ENCODE measurements around the gene LRMDA. TPM values are rescaled to one million over a fixed set of nuclear protein-coding genes. Genes with fewer than 3 reads are reported as not detected.

The LRMDA gene
- total RNA-seq, 2 experiments from 2014 or later: not detected

DNA sequence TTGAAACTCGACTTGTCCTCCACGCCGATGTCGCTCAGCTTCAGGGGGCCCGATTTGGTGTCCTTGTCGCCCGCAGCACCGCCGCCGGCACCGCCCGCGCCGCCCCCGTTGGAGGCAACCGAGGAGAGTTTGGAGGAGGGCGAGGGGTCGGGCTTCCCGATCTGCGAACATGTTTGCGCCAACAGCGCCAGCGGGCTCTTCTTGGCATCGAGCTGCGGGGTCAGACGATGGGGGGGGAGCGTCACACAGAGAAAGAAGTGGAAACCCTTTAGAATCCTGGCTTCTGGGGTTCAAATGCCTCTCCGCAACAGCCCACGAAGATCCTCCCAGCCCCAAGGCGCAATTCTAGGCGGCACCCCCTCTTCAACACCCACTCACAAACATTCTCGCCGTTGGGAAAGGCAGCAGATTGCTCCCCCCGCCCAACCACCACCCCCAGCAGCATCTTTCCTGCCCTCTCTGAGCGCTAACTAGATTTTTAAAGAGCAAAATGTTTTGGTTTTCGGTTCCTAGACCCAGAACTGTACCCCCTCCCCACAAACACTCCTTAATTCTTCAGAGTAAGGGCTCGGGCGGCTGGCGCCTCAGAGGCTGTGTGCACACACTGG, 31.2 kb upstream of the LRMDA start:
- Histone ChIP-seq H3K9me3 (ENCODE audit: low read length) (no peaks in the 10 kb centered on the region), H3K4me1 (ENCODE audit: insufficient read depth, low read length, poor library complexity, severe bottlenecking) (no peaks in the 10 kb centered on the region), H3K9me2 (ENCODE audit: insufficient read depth, low read length) (no peaks in the 10 kb centered on the region), H3K27ac (ENCODE audit: low read depth, low read length, poor library complexity, severe bottlenecking) (no peak overlapping the region), H4K20me1 (ENCODE audit: insufficient read depth, low read length) (no peaks in the 10 kb centered on the region), H3K79me2 (ENCODE audit: insufficient read depth, low read depth, low read length) (no peaks in the 10 kb centered on the region), H2AFZ (ENCODE audit: low read length) (no peak overlapping the region), H3K4me2 (ENCODE audit: low read length) (no peak overlapping the region), H3K36me3 (ENCODE audit: insufficient read depth, low read length) (no peaks in the 10 kb centered on the region), H3K4me3 (ENCODE audit: low read depth, low read length, poor library complexity, severe bottlenecking) (no peak overlapping the region)
- no TSS peak for BruUV-seq (replicated peaks)
- no peak for DNase-seq (ENCODE audit: low spot score)
- CTCF ChIA-PET (ENCODE audit: unreplicated experiment): no interaction called here
- TF ChIP-seq EZH2phosphoT487 (IDR thresholded peaks at IDR 0.05; ENCODE audit: borderline replicate concordance, low read depth, low read length): no peak
- TF ChIP-seq, protein P1, sequence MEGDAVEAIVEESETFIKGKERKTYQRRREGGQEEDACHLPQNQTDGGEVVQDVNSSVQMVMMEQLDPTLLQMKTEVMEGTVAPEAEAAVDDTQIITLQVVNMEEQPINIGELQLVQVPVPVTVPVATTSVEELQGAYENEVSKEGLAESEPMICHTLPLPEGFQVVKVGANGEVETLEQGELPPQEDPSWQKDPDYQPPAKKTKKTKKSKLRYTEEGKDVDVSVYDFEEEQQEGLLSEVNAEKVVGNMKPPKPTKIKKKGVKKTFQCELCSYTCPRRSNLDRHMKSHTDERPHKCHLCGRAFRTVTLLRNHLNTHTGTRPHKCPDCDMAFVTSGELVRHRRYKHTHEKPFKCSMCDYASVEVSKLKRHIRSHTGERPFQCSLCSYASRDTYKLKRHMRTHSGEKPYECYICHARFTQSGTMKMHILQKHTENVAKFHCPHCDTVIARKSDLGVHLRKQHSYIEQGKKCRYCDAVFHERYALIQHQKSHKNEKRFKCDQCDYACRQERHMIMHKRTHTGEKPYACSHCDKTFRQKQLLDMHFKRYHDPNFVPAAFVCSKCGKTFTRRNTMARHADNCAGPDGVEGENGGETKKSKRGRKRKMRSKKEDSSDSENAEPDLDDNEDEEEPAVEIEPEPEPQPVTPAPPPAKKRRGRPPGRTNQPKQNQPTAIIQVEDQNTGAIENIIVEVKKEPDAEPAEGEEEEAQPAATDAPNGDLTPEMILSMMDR (conservative IDR thresholded peaks at IDR 0.05; ENCODE audit: low read length): no peak
- intact Hi-C loops (cut with micrococcal nuclease; ENCODE audit: unreplicated experiment): no loop called here
- POLR2A ChIA-PET: no interaction called here

DNA sequence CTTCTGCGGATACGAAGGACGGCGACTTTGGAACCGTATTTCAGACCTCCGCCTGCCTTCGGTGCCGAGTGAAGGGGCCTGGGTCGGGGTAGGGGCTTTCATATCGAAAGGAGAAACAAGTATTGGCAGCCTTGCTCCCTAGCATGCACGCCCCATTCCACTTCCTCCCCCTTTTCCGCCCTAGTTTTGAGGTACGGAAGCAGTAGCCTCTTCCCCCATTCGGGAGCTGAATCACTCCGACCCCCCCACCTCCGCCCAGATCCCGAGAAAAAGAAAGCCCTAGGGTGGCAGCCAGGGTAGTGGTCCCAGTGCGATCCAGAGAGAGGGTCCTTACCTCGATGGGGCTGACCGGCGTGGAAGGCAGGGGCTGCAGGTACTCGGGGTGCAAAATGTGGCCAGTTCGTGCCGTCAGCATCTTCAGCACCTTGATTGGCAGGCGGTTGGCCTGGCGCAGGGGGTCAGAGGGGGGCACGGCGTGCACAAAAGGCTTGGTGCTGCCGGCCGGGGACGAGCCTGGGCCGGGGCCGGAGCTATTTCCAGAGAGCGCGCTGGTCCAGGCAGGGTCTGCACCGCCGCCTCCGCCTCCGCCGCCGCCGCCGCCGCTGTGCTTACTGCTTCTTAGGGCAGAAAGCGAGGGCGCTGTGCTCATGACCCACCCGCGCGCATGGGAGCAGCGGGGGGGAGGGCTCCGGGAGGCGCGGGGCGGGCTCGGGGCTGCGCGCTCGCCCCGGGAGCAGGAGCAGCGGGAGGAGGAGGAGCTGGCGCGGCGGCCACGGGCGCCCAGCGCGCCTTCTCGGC, 30.5 kb upstream of the LRMDA start:
- intact Hi-C loops (cut with micrococcal nuclease; ENCODE audit: unreplicated experiment): no loop called here
- Histone ChIP-seq H3K9me3 (ENCODE audit: low read length) (no peaks in the 10 kb centered on the region), H3K36me3 (ENCODE audit: insufficient read depth, low read length) (no peaks in the 10 kb centered on the region), H3K4me1 (ENCODE audit: insufficient read depth, low read length, poor library complexity, severe bottlenecking) (no peaks in the 10 kb centered on the region), H3K27ac (ENCODE audit: low read depth, low read length, poor library complexity, severe bottlenecking) (no peak overlapping the region), H3K9me2 (ENCODE audit: insufficient read depth, low read length) (no peaks in the 10 kb centered on the region), H3K4me2 (ENCODE audit: low read length) (no peak overlapping the region), H4K20me1 (ENCODE audit: insufficient read depth, low read length) (no peaks in the 10 kb centered on the region), H3K79me2 (ENCODE audit: insufficient read depth, low read depth, low read length) (no peaks in the 10 kb centered on the region), H2AFZ (ENCODE audit: low read length) (no peak overlapping the region), H3K4me3 (ENCODE audit: low read depth, low read length, poor library complexity, severe bottlenecking) (no peak overlapping the region)
- POLR2A ChIA-PET: no interaction called here
- BruUV-seq (replicated peaks): no TSS peak
- CTCF ChIA-PET (ENCODE audit: unreplicated experiment): no interaction called here
- TF ChIP-seq, protein P1 (conservative IDR thresholded peaks at IDR 0.05; ENCODE audit: low read length): no peak
- no peak for TF ChIP-seq EZH2phosphoT487 (IDR thresholded peaks at IDR 0.05; ENCODE audit: borderline replicate concordance, low read depth, low read length)
- DNase-seq (ENCODE audit: low spot score): no peak

Data from OCI-LY7 (cell line).